GM18951 (cell line): Measurements from ENCODE around the gene MMD.

Experiments
- POLR2A ChIP-seq: IDR thresholded peaks from 4 replicates; pipeline ENCODE4 v1.6.1; 2011; ENCODE audit warnings: mild to moderate bottlenecking; ENCODE audit not compliant: insufficient read length, insufficient read depth; ENCODE audit errors: extremely low read depth
- in situ Hi-C: fragments of 300-500 bp; cut with MboI; formaldehyde crosslinking; loops from one replicate; pipeline ENCODE4 v1.12.0; 2022; ENCODE audit warnings: low sequenced_read_pairs, mixed read lengths, inconsistent platforms; ENCODE audit not compliant: unreplicated experiment

Gene MMD

DNA sequence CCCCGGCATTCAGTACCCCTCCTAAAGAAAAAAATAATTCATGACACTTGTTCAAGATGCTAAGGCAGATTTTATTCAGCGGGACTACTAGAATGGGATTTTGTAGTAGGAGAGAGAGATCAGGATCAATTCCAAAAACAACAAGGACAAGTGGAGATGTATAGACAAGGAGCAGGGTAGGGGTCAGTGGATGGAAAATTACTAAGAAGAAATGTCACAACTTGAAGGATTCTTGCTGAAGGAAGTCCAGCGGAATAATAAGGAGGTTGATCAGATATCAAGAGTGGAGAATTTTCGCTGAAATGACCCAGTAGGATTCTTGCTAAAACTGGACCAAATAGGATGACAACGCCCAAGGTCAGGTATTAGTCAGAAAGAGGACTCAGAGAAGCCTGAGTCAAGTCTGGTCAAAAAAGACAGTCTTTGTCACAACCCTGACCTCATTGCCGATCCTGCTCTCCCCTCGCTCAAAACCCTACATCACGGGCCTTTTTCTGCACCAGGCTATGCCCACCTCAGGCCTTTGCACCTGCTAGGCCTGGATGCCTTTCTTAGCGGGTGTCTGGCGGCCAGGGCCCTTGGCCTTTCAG lies 36.9 kb downstream of the MMD start:
- TF ChIP-seq POLR2A, result no peak

DNA sequence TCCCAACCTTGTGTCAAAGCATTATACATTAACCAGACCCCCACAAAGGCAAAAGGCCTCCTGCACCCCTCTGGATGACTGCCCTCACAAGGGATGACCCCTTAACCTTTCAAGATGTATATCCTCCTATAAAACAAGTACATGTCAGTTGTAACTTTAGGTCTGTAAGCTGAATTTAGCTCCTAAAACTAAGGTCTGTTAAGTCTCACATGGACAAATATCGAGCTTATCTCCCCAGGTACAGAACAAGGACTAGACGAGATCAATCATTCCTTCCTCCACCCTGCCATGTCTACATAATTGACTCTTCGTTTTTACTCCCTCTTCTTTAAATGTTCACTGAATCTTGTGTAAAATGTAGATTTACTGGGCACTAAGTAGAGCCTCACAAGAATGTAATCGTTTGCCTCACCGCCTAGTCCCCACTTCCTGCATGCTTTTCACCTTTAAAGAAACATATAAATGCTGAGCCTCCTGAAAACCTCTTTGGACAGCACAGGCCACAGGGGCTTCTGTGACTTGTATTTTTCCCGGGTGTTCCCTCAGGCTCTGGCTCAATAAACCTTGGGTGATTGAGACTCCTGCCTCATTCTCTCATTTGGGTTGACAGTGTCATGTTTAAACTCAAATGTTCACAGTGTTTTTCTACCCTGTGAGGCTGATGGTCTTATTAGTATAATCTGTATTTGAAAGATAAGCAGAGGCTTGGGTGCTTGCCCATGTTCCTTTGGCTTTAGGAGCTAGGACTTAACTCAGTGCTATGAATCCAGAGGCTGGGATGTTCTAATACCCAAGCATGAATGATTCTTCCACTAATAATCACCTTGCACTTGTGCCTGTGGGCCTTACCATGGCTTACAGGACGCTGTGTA lies 37.6 kb downstream of the MMD start:
- no peak for TF ChIP-seq POLR2A
- in situ Hi-C loops, result no loop called here

More for the DNA sequence above, 36.9 kb downstream of the MMD start:
- in situ Hi-C loops, result no loop called here

DNA sequence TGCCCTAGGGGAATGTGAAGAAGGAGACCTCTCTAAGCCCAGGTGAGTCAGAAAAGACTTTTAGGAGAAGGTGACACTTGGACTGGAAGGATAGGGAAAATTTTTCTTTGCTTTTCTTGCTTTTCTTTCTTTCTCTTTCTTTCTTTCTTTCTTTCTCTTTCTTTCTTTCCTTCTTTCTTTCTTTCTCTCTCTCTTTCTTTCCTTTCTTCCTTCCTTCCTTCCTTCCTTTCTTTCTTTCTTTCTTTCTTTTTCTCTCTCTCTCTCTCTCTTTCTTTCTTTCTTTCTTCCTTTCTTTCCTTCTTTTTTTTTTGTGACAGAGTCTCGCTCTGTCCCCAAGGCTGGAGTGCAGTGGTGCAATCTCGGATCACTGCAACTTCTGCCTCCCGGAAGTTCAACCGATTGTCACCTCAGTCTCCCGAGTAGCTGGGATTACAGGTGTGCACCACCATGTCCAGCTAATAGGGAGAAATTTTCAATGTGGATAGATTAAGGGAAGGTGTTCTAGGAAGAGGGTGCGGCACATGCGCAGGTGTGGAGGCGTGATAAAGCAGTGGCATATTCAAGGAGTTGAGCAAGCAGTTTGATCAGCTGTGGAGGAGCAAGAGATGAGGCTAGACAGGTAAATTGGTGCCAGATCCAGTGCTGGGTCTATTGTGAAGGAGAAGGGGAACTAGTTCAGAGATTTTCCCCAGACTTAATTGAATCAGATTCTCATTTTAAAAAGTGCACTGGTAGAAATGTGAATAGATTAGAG lies 40.4 kb downstream of the MMD start:
- no peak for TF ChIP-seq POLR2A
- in situ Hi-C loops, result no loop called here

DNA sequence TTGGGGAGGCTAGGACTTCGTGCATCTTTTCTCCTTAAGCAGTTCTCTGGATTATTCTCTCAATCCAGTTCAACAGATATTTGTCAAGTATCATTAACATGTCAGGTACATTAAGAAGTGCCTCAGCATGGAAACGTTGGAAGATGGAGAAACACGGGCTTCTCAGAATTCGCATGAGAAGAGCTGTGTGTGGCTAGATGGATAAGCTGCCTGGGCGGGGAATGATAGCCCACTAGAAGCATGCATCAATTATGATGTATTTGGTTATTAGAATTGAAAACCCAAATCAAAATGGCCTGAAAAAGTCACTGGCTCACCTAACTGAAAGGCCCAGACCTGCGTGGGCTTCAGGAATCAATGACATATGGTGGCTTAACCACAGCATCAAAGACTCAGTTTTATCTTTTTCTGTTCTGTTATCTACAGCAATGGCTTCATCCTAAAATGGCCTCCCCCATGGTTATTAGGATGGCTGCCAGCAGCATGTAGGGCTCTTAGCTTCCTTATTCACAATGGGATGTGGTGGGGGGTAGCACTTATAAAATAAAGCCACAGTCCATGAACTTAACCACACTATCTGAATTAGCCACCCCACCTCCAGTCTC lies 43.9 kb downstream of the MMD start:
- TF ChIP-seq POLR2A, result no peak
- in situ Hi-C loops, result no loop called here

DNA sequence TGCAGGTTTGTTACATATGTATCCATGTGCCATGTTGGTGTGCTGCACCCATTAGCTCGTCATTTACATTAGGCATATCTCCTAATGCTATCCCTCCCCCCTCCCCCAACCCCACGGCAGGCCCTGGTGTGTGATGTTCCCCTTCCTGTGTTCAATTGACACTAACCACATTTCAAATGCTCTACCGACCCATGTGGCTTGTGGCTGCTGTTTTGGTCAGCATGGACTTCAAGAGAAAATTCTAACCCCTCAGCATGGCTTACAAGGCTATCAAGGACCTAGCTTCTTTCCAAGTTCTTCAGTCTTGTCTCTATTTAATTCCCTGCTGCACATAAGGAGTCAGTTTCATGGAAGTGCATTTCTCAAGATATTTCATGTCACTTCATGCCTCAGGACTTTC lies 52.9 kb downstream of the MMD start:
- in situ Hi-C loops, result no loop called here
- TF ChIP-seq POLR2A, result no peak

DNA sequence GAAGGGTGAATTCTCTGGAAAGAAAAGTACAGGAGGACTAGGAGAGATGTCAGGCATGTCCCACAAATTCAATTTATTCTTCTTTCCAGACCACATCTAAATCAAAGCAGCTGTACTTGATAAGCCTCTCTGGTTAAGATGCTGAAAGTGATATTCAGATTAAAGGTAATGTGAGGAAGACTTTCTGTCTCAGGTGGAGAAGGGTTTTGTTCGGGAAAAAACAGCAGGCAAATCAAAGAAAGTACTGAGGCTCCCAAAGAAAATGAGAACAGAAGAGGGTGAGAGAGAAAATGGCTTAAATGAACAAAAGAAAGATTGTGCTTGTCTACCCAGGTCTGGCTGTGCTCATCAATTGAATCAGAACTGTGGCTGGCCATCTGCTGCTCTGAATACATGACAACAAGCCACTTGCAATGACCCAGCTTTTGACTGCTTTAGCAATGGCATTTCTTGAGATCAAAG lies 55.6 kb downstream of the MMD start:
- TF ChIP-seq POLR2A, result no peak
- in situ Hi-C loops, result no loop called here

DNA sequence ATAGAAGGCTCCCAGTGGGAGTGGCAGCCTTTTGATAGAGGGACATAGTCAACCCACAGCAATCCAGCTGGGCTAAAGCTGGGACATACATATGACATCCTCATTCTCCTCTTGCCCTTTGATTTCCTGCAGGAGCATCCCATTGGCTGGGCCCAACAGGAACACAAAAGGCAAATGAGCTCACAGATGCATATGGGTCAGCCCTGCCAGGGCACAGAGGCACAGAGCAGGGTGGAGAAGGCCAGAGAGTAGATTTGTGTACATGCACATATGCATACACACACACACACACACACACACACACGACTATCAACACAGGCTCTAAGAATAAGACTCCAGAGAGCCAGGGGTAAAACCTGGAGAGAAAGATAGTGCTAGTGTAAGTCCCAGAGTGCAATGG lies 58.6 kb downstream of the MMD start:
- no peak for TF ChIP-seq POLR2A
- in situ Hi-C loops, result no loop called here

DNA sequence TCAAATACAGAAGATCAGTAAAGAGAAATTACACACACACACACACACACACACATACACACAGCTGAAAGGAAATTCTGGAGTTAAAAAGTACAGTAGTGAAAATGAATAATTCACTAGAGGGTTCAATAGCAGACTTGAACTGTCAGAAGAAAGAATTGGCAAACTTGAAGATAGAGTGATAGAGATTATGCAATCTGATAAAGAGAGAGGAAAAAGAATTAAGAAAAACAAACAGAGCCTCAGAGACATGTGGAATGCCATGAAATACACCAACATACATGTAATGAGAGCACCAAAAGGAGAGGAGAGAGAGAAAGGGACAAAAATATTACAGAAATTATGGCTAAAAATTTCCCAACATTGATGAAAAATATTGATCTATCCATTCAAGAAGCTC lies 60.7 kb downstream of the MMD start:
- TF ChIP-seq POLR2A, result no peak
- in situ Hi-C loops, result no loop called here

DNA sequence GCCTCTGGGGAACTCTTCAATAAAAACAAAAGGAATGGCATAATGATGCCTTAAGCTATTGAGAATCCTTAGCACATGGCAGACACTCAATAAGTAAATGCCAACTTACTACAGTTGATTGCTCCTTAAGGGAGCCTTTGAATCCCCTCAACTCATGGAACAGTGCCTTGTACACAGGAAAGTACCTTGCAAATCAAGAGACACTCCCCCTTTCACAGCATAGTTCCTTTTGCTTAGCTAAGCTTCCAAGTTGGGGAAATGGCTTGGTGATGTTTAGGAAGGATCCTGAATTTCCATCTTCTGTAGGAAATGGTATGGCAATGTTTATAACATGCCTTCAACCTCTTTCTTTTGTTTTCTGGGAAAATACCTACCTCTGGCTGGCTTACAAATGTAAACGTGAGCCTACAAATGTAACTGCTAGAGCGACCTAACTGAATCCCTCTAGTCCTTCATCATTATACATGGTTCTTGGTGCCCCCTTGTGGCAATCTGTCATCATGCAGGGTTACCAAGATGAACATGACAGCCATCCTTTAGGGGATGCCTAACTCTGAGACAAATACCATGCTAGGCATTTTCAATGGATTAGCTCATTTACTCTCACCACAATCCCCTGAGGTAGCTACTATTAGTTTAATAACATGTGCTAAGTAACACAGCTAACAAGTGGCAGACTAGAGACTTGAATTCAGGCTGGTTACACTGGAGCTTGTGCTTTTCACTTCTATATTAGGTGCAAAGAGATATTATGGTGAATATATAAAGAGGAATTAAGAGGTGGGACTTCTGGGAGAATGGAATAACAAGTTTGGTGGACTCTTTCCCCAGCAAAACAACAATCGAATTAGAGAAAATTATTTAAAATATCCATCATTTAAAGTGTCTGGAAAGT lies 65.0 kb downstream of the MMD start:
- in situ Hi-C loops, result no loop called here
- no peak for TF ChIP-seq POLR2A

DNA sequence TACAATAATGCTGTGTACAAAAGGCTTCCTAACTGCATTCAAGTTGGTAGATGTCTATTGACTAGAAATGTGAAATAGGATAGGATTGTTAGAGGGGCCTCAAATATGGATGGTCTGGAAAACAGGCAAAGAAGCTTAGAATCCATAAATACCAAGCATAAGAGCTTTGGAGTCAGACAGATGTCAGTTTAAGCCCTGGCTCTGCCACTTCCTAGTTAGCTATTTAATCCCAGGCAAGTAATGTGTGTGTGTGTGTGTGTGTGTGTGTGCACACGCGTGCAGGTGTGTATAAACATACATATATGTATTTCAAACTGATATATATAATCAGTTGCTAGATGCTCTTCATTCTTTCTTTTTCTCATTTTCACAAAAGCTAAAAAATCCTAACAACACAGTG lies 66.7 kb downstream of the MMD start:
- in situ Hi-C loops, result no loop called here

DNA sequence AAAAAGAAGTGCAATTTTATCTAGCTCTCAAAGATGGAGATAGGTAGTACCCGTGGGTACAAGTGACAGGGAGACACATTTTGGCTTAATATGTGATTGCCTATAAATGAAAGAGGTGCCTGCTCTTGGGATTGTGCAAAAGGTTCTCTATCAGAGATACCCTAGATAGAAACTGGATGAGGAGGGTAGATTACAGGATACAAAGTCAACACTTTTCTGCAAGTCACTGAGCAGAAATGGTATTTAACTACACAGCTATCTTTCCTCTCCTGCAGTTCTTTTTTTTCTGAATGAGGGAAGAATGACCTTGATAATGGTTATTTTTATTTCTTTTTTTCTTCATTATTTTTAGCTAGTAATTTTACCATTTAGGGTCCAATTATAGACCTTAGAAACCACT lies 67.6 kb downstream of the MMD start:
- in situ Hi-C loops, result no loop called here

More for the DNA sequence above, 66.7 kb downstream of the MMD start:
- TF ChIP-seq POLR2A, result no peak

DNA sequence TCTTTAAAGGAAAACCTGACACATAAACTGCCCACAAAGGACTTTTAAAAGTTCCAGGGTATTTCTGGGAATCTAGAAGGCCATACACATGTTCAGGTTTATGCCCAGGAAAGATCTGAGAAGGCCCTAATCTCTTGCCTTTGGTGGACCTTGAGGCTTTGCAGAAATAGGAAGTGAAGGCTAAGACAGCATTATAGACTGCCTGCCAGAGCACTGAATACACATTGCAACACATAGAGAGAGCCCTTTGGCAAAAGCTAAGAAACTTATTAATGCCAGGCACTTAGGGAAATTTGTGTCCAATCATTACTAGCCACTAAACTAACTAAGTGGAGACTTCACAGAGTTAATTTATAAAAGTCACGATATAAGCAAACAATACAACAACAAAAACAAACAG lies 70.4 kb downstream of the MMD start:
- in situ Hi-C loops, result no loop called here
- TF ChIP-seq POLR2A, result no peak

More for the DNA sequence above, 67.6 kb downstream of the MMD start:
- TF ChIP-seq POLR2A, result no peak
